ENCODE measurements around the gene DTD1. TPM values are rescaled to one million over a fixed set of nuclear protein-coding genes. Genes with fewer than 3 reads are reported as not detected.

DTD1 gene
- total RNA-seq, 3 donors from 2014 or later = 10.9 to 18.1 (median 14.1) TPM

DNA sequence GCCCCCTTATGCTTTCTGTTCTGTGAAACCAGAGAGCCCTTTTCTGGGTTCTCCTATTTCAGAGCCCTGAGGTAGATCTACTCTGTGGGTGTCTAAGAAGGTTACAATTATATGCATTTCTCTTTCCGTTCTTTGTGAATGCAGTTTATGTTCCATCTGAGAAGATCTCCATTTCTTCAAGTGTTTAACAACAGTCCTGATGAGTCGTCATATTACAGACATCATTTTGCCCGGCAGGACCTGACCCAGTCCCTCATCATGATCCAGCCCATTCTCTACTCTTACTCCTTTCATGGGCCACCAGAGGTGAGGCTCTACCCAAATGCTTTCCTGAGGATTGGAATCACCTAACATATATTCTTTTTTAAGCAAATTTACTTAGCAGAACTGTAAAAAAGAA, 39.4 kb upstream of the DTD1 start:
- H3K4me3 ChIP-seq = no peak overlapping the region
- TF ChIP-seq, protein P1, sequence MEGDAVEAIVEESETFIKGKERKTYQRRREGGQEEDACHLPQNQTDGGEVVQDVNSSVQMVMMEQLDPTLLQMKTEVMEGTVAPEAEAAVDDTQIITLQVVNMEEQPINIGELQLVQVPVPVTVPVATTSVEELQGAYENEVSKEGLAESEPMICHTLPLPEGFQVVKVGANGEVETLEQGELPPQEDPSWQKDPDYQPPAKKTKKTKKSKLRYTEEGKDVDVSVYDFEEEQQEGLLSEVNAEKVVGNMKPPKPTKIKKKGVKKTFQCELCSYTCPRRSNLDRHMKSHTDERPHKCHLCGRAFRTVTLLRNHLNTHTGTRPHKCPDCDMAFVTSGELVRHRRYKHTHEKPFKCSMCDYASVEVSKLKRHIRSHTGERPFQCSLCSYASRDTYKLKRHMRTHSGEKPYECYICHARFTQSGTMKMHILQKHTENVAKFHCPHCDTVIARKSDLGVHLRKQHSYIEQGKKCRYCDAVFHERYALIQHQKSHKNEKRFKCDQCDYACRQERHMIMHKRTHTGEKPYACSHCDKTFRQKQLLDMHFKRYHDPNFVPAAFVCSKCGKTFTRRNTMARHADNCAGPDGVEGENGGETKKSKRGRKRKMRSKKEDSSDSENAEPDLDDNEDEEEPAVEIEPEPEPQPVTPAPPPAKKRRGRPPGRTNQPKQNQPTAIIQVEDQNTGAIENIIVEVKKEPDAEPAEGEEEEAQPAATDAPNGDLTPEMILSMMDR (IDR thresholded peaks at IDR 0.05) = no peak
- no peak for DNase-seq
- H3K4me1 ChIP-seq (ENCODE audit: low read depth) = no peaks in the 10 kb centered on the region
- H3K9me3 ChIP-seq = no peaks in the 10 kb centered on the region
- no peak for ATAC-seq
- intact Hi-C loops (cut with DNase I, micrococcal nuclease) = no loop called here
- no peaks in the 10 kb centered on the region for H3K36me3 ChIP-seq (ENCODE audit: low read depth)

GRCh38 chr20:18553746-18554145, 34.1 kb upstream of the DTD1 start:
- ATAC-seq (no peak), DNase-seq (no peak)
- H3K36me3 ChIP-seq (ENCODE audit: low read depth) = no peaks in the 10 kb centered on the region
- intact Hi-C loops (cut with DNase I, micrococcal nuclease) = no loop called here
- H3K9me3 ChIP-seq = no peaks in the 10 kb centered on the region
- TF ChIP-seq, protein P1 (IDR thresholded peaks at IDR 0.05) = no peak
- H3K4me1 ChIP-seq (ENCODE audit: low read depth) = no peaks in the 10 kb centered on the region
- H3K4me3 ChIP-seq = no peak overlapping the region

GRCh38 chr20:18566892-18567738, 20.7 kb upstream of the DTD1 start, which contains the start of gene SMIM26:
Gene SMIM26 (plus strand): TSS chr20:18567432. CDS start chr20:18567479, 47 bp downstream.
- intact Hi-C loops (cut with DNase I, micrococcal nuclease) = no loop called here
- H3K4me3 ChIP-seq = peak within 1 kb of the TSS; percentile 35

DNA sequence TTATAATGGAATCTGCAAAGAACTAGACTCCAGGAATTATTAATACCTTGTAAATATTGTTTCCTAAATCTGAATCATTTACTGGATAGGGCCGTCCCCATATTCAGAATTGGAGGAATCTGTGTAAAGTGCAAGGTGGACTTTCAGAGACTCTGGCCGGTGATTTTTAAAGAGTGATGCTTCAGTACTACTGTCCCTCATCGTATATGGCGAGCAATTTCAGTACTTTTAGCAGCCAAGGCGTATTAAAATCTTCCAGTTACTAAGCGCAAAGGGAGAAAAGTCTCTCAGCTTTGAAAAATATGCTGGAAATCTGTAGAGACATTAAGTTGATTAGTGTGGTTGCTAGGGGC, 20.1 kb upstream of the DTD1 start:
- no peaks in the 10 kb centered on the region for H3K36me3 ChIP-seq (ENCODE audit: low read depth)
- H3K9me3 ChIP-seq = no peaks in the 10 kb centered on the region
- ATAC-seq = peak; percentile 28
- H3K4me1 ChIP-seq (ENCODE audit: low read depth) = peaks cover 6% of the 10 kb centered on the region
- no peak for DNase-seq
- TF ChIP-seq, protein P1 (IDR thresholded peaks at IDR 0.05) = no peak
- peak overlapping the region; percentile 35 for H3K4me3 ChIP-seq
- intact Hi-C loops (cut with DNase I, micrococcal nuclease) = no loop called here

More at GRCh38 chr20:18566892-18567738, 20.7 kb upstream of the DTD1 start, which contains the start of gene SMIM26:
- TF ChIP-seq, protein P1 (IDR thresholded peaks at IDR 0.05) = no peak
- H3K36me3 ChIP-seq (ENCODE audit: low read depth) = no peaks in the 10 kb centered on the region
- H3K9me3 ChIP-seq = no peaks in the 10 kb centered on the region
- H3K4me1 ChIP-seq (ENCODE audit: low read depth) = peaks cover 6% of the 10 kb centered on the region
- ATAC-seq (peak; percentile 100), DNase-seq (peak; percentile 96 to 97 (median 97))

- TF ChIP-seq, protein P1 (IDR thresholded peaks at IDR 0.05) = no peak
- H3K36me3 ChIP-seq (ENCODE audit: low read depth) = no peaks in the 10 kb centered on the region
- DNase-seq (no peak), ATAC-seq (no peak)
- H3K4me1 ChIP-seq (ENCODE audit: low read depth) = peaks cover 6% of the 10 kb centered on the region
- H3K9me3 ChIP-seq = no peaks in the 10 kb centered on the region
- H3K4me3 ChIP-seq = no peak overlapping the region
- intact Hi-C loops (cut with DNase I, micrococcal nuclease) = no loop called here
Measured at GRCh38 chr20:18571009-18571408, 16.8 kb upstream of the DTD1 start.

All from mucosa of descending colon (tissue), 3 donors.